HEK293 (cell line): ENCODE data around the gene HGS.

Experiments used
- CTCF ChIP-seq: fragments of 450-650 bp; formaldehyde crosslinking; IDR thresholded peaks from 2 replicates; pipeline ENCODE4 v1.5.1; 2016; ENCODE audit warnings: missing biosample characterization, missing genetic modification characterization
- ZNF677 ChIP-seq: fragments of 450-650 bp; IDR thresholded peaks from 2 replicates; pipeline ENCODE4 v1.5.0; 2018; ENCODE audit warnings: missing biosample characterization, mild to moderate bottlenecking, missing genetic modification characterization, moderate library complexity

- no peak for TF ChIP-seq ZNF677 (tag by site-specific recombination)
- no peak for TF ChIP-seq CTCF (tag by site-specific recombination)
Observed at GRCh38 chr17:81690549-81690948, 6.7 kb downstream of the HGS start.
